ENCODE measurements around the gene DCTN3.

DCTN3 gene

DNA sequence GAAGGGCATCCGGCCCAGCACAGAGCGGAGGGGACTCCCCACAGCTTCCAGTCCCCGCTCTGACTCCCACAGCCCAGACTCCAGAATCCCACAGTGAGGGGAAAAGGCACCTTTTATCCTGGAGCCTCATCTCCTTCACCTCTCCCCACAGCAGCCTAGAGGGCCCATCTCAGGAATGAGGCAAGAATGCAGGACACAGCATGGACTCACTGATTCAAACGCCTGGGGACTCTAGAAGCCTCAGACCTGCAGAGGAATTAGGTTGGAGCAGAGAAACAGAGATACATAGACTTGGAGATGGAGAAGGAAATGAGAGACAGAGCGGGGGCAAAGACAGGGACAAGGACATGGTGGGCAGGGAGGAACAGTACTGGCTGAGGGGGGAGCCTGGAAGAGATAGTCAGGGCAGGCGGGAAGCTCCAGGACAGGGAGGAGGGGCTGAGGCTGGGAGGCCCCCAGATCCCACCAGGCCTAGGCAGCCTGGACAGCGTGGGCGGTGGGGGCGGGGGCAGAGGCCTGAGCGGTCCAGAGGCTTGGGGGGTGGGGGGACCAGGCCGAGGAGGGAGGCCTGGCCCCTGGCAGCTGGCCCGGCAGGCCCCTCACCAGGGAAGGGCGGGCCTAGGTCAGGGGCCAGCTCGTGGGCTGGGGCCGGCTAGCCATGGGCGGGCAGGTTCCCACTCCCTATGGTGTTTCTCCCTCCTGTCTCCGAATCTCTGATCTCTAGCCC, 46.5 kb downstream of the DCTN3 start:
- DNase-seq, result no peak

DNA sequence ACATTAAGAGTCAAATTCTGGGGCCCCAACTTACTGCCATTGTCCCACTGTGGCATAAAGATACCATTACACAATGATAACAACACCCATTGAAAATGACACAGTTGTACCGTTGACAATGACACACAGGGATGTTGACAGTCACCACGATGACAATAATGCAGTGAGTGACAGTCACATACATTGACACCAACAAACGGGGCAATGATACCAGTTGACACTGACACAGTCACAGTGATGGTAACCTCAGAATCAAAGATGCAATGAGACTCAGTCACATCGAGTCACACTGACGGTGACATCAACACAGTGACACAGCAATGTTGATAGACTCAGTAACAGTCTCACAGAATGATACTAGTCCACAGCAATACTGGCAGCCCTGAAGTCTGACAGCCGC, 47.7 kb downstream of the DCTN3 start:
- no peak for DNase-seq

DNA sequence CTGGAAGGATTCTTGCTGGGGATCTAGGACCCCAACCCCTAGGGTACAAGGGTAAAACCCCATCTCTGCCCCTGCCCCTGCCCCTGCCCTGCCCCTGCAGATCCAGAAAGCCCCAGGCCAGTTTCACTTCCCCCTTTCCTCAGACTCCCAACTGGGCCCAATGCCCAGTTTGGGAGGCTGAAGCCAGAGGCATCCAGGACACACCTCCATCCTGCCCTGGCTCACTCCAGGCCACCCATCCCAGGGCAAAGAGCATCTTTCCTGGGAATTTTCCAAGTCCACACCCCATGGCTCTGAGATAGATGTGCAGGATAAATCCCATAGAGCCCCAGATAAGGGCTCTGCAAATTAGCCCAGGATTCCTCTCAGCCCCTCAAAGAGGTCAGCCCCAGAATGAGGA, 48.2 kb downstream of the DCTN3 start:
- DNase-seq, result no peak

DNA sequence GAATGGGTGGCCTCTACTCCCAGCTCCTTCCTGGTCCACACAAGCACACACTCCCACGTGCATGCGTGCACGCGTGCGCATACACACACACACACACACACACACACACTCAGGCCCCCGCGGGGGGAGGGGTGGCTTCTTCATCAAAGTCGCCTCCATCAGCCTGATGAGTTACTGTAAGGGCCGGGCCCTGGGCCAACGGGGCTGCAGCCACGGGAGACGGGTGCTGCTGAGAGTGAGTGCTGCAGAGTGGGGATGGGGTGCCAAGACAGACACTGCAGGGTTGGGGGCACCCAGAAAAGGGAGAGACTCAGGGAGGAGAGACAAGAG, 48.8 kb downstream of the DCTN3 start:
- no peak for DNase-seq

DNA sequence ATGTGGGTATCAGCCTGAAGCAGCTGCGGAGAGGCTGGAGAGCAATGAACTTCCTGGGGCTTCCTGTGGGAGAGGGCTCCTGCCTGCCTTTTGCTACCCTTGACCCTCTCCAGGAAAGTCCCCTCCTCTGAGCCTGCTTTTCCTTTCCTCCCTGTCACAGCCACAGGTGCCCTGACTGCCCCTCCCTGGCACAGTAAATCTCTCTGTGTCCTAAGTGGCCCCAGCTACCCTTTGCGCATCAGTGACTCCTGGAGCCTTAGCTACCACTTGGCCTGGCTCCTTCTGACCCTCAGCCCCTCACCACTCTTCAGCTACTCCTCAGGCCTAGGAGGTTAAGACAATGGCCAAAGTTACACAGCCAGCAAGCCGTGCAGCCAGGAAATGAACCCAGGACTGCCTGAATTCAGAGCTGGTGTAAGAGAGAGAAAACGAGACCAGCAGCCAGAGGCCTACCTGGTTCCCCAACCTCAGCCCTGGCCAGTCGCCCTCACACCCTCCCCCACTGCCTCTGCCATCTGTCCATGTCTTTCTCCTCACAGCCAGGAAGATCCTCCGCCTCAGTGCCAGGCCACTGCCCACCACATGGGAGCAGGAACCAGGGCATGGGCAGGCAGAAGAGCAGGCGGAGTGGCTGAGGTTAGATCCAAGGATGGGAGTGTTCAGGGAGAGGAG, 49.4 kb downstream of the DCTN3 start:
- DNase-seq, result no peak

DNA sequence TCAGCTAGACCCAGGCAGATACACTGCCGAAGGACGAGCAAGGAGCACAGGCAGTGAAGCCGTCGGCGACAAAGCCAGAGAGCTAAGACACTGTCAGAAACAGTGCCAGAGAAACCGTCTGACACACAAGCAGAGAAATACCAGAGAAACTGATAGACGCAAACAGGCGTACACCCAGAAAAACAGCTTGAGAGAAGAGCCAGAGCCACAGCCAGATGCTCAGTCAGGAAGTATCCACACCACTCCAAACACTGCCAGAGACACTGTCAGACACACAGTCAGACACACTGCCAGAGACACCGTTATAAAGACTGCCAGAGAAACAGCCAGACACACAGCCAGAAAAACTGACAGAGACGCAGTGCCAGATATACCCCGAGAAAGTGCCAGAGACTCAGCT, 49.9 kb downstream of the DCTN3 start:
- DNase-seq, result no peak

DNA sequence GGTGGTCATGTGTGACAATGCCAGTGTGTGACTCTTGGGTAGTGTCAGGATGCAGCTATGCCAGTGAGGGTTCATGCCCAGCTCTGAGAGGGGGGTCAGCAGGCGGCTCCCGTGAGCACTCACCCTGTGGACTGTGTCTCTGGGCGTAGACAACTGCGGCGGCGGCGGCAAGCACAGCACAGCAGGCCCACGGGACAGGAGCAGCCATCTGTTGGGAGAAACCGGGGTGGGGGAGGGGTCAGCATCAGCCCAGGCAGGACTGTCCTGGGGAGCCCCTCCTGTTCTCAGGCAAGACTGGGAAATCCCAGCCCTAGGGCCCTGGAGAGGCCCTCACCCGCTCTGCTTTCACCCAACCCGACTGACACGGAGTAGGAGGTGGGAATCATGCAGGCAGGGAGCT, 51.5 kb downstream of the DCTN3 start:
- DNase-seq, result no peak

DNA sequence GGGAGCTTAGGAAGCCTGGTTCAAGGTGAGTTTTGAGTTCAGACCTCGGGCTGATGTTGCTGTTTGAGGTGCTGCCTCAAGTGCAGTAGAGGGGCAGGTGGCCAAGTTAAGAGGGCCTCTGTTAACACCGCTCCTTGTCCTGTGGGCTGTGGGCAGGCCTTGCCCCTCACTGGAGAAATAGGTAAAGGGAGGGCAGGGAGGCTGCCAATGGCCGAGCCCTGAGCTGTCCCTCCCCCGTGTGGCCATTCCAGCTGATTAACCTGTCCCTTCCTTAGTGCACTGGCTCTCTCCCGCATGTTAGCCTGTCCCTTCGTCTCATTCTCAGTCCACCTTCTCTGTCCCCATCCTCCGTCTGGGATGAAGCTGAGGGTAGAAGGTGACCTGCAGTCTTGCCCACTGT, 52.2 kb downstream of the DCTN3 start:
- DNase-seq, result no peak

DNA sequence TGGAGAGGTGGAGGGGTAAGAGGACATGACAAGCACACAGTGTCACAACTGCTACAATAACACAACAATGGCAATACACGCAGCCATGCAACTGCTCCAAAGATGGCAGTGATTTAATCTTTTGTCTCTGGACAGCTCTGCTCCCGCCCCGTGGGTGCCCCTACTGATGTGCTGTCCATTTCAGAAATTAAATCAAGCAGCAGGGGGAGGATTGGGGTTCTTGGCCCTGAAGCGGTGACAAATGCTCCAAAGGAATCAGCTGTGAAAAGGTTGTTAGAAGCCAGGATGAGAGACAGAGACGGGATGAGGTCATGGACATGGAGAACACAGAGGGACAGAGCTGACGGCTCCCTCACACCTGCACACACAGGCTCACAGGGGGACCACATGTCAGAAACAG, 53.3 kb downstream of the DCTN3 start:
- DNase-seq, result no peak

DNA sequence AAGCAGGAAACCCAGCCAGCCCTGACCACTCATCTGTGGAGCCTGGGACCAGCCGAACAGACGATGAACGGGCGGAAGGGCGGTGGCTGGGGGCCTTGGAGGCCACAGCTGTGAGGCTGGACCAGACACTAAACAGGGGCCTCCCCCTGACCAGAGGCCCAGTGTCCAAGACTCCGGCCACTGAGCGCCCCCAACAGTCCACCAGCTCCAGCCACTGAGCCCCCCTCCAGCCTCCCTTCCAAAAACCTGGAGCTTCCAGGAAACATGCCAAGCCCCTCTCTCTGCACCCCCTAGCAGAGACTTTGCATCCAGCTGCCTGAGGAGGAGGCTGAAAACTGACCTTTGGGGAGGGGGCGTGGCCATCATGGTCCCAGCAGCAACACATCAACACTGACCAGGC, 54.0 kb downstream of the DCTN3 start:
- no peak for DNase-seq

DNA sequence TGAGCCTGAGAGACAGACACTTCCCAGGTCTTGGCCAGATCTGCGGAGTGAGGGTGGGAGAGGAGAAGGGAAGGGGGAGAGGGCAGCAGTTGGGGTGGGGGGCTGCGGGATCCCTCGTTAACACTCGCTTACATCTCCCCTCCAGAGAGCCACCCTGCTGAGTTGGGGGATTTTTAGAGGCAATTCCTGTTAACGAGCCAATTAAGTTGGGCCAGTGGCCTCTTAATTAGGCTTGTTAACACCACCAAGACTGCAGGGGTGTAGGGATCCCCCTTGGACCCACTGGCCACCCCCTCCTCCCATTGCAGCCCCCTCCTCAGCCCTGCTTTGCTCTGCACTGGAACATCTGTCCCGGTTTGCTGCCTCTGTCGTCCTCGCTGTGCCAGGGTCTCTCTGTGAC, 54.4 kb downstream of the DCTN3 start:
- DNase-seq, result peak in 1 of 3 experiments; percentile 12

DNA sequence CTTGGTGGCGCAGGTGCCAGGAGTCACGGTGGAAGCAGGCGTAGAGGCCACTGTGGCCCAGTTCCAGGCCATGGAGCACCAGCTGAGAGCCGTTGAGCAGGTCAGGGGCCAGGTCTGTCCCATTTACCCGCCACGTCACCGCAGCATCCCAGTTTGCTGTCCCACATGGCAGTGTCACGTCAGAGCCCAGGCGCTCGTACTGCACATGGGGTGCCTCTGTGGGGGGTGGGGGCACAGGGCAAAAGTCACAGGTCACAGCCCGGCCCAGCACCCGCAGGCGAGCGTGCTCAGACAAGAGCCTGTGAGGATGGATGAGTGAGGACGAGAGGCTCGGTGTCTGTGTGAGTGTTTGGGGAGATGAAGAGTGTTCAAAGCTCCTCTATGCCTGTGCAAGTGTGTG, 55.7 kb downstream of the DCTN3 start:
- no peak for DNase-seq

Measured in NCI-H1417 (cell line).